Stimulated activated effector memory CD8-positive, alpha-beta T cell treated with anti-CD3 and anti-CD28 coated beads, Interleukin-12 subunit alpha, Interleukin-12 subunit beta, amount 100 ng/mL, for 72 hours (primary cell): ENCODE measurements around the gene PHF23.

Source experiments
- ATAC-seq: fragments of 150-1000 bp; cut with Tn5 transposase; 2 replicates; pipeline ENCODE4 v1.10.0; 2021
- DNase-seq, 2 donors: peaks; one replicate each; pipeline ENCODE4 v3.0.0; 2021 to 2022; ENCODE audit warnings: low spot score in 2 of 2
- H3K27ac Mint-ChIP-seq: one replicate; pipeline ENCODE4 v1.8.0; 2022; ENCODE audit warnings: mild to moderate bottlenecking, mixed read lengths
- H3K36me3 Mint-ChIP-seq: one replicate; pipeline ENCODE4 v1.8.0; 2022; ENCODE audit warnings: mild to moderate bottlenecking, mixed read lengths
- H3K4me1 Mint-ChIP-seq: one replicate; pipeline ENCODE4 v1.8.0; 2022; ENCODE audit warnings: mixed read lengths
- H3K4me3 Mint-ChIP-seq: one replicate; pipeline ENCODE4 v1.8.0; 2022; ENCODE audit warnings: mild to moderate bottlenecking, mixed read lengths
- H3K9me3 Mint-ChIP-seq: one replicate; pipeline ENCODE4 v1.8.0; 2022; ENCODE audit warnings: mixed read lengths

PHF23 gene

DNA sequence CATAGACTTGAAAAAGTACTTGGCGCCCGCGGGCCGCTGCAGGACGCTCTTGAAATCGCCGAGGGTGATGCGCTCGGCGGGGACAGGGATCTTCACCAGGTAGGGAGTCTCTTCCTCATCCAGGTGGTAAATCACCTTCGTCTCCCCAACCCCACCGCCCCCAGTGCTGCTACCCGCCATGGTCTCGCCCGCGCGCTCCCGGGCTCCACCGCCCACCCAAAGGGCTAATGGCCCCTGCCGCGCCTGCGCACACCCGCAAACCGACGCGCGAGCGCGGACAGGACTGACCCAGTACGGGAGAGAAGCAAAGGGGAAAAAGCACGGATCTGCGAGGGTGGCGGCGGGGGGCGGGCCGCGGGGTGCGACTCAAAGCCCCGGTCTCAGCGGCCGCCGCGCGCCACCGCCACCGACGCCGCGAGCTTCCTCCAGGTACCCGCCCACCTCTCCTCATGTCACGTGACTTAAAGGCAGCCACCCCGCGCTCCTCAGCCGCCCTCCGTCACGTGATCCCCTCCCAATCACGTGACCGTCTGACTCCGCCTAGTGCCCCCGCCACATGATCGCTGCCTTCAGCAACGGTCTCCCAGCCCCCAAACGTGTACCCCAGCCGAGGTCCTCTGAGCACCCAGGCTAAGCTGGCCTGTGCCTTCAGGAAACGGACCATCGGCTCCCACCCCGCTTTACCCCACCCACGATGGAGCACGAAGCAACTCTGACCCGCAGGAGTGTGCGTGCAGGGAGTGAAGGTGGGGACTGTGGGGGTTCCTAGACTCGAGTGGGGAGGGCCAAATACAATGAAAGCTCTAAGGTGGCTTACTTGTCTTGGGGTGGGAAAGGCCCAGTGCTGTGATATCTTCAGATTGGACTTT, 4.9 kb downstream of the PHF23 start, which contains the start of gene DVL2:
TSS of gene DVL2 (minus strand) at position 435 of the 869 bp plus-strand sequence. CDS start at position 180, 255 bp downstream.
- Mint-ChIP-seq H3K4me1 (peaks cover 68% of the 10 kb centered on the region), H3K36me3 (peaks cover 80% of the 10 kb centered on the region), H3K9me3 (no peaks in the 10 kb centered on the region), H3K27ac (peak within 1 kb of the TSS; percentile 95), H3K4me3 (peak within 1 kb of the TSS; percentile 99)
- peak; percentile 85 to 98 for DNase-seq
- peak; percentile 65 for ATAC-seq

DNA sequence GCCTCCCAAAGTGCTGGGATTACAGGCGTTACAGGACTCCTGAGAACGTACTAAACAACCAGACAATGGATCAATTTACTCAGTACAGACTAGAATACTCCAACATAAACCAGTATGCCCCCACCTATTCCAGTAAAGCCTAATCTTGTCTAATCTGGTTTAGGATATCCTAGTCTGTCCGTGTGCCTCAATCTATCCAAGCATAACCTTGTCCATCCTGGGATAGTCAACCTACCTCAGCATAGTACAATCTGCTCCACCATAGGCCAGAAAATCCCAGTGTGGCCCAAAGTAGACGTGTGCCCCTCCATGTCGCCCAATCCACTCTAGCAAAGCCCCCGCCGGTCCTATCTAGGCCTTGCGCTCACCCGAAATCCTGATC, 5.6 kb downstream of the PHF23 start:
- Mint-ChIP-seq H3K36me3 (peaks cover 80% of the 10 kb centered on the region), H3K4me1 (peaks cover 68% of the 10 kb centered on the region), H3K27ac (peak overlapping the region; percentile 95), H3K4me3 (peak overlapping the region; percentile 99), H3K9me3 (no peaks in the 10 kb centered on the region)
- DNase-seq (no peak), ATAC-seq (peak; percentile 4)

DNA sequence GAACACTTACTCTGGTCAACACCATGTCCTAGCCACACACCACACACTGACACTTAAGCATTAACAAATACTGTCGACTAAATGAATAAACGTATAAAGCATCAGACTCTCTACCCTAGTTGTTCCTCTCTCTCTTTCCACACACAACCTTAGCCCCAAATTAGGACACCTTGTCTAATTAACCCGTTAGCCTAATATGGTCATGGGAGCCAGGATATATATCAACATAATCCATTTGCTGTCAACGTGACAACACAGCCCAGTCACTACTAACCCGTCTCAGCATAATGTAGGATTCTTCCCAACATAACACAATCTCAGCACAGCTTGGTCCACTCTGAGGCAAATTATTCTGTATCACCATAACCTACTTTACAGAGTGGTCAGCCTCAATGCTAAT, 7.1 kb downstream of the PHF23 start:
- Mint-ChIP-seq H3K27ac (no peak overlapping the region), H3K4me3 (peak overlapping the region; percentile 99), H3K4me1 (peaks cover 72% of the 10 kb centered on the region), H3K9me3 (no peaks in the 10 kb centered on the region), H3K36me3 (peaks cover 85% of the 10 kb centered on the region)
- ATAC-seq (no peak), DNase-seq (no peak)

DNA sequence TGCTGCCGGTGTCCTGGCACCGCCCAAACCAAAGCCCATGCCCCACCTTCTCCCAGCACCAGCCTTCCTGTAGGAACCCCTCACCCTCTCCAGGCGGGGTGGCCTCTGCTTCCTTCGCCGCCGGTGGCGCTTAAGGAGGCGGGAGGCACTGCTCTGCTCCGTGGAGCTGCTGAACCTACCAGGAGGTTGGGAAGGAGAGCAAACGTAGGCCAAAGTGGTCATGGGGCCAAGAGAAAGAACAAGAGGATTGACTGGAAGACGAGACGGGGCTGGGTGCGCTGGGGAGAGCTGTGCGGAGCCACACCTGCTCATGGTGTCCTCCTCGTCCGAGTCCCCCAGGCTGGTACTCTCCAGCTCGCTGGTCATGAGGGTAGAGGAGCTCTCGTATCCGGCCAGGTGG, 9.8 kb downstream of the PHF23 start:
- Mint-ChIP-seq H3K4me1 (peaks cover 46% of the 10 kb centered on the region), H3K36me3 (peaks cover 83% of the 10 kb centered on the region), H3K4me3 (no peak overlapping the region), H3K9me3 (no peaks in the 10 kb centered on the region), H3K27ac (peak overlapping the region; percentile 48)
- ATAC-seq: no peak
- no peak for DNase-seq

DNA sequence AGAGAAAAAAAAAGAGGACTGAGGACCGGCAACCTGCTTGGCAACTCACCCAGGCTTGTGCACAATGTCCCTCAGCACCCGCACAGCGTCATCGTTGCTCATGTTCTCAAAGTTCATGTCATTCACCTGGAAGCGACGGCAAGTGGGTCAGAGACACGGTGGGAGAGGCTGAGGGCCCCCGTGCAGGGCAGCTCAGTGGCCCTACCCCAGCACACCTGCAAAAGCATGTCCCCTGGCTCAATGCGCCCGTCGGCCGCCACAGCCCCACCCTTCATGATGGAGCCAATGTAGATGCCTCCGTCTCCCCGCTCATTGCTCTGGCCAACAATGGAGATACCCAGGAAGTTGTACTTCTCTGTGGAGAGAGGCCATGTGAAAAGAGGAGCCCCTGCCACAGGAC, 10.3 kb downstream of the PHF23 start:
- H3K4me1 Mint-ChIP-seq: peaks cover 43% of the 10 kb centered on the region

DNA sequence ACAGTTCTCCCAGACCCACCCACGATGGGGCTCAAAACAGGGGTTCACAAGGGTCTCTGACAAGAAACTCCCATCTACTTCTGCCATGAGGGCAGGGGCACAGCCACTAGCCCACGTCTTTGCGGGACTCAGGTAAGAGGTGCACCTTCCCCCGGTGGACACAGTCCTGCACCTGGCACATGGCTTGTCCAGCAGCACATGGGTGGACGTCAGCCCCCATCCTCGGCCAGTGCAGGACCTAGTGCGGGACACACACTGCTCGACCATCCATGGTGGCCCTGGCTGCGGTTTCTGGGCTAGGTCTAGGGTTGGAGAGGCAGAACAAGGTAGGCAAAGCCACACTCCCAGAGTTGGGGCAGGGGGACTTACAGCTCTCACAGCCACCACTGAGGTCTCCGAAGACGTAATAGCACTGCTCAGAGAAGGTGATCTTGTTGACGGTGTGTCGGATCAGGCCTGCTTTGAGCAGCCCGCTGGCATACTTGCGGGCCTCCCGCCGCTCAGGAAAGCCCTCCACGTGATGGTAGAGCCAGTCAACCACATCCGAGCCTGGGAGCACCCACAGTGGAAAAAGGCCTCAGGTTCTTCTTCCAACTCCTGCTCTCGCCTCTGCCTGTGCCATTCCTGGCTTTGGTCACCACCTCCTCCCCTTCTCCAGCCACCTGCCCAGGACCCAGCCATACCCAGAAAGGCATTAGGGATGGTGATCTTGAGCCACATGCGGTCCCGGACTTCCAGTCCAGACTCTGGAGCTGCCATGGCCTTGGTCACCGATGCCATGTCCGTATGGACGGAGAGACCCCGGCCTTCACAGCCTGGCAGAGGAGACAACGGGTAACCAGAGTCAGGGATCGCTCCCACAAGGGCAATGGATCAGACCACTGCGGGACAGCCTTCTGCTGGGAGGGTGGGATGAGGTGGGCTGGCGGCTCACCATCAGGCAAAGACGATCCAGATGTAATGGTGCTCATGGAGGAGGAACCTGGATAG, 12.2 kb downstream of the PHF23 start:
- ATAC-seq: peak; percentile 17

More for the DNA sequence above, 10.3 kb downstream of the PHF23 start:
- H3K4me3 Mint-ChIP-seq: no peak overlapping the region
- peak overlapping the region; percentile 48 for H3K27ac Mint-ChIP-seq
- no peaks in the 10 kb centered on the region for H3K9me3 Mint-ChIP-seq
- ATAC-seq (no peak), DNase-seq (no peak)
- peaks cover 83% of the 10 kb centered on the region for H3K36me3 Mint-ChIP-seq

DNA sequence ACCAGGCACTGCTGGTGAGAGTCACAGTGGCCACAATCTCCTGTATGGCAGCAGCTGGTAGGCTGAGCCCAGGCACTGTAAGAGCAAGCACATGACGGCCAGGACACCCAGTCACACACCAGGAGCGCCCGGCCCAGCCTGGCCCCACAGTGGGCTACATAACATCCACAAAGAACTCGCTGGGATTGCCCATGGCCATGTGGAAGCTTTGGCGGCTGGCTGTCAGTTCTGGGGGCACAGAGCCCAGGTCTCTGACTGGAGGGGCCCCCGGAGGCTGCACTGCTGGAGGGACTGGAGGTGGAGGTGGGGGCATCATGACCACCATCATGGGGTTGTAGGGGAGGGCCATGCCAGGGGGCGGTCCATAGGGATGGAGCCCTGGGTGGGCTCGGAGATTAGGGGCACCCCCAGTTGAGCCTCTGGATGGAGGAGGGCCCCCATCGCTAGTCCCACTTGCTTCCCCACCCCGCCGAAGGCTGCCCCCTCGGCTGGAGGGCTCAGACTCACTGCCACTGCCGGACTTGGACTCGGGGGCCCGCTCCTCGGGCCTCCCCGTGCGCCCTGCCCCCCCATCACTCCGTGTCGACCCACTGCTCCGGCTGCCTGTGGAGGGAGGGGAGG, 13.4 kb downstream of the PHF23 start:
- no peak for ATAC-seq
- Mint-ChIP-seq H3K4me1 (peaks cover 36% of the 10 kb centered on the region), H3K36me3 (peaks cover 97% of the 10 kb centered on the region), H3K9me3 (no peaks in the 10 kb centered on the region), H3K4me3 (no peak overlapping the region), H3K27ac (no peak overlapping the region)
- no peak for DNase-seq

More for the DNA sequence above, 12.2 kb downstream of the PHF23 start:
- peak overlapping the region; percentile 40 for H3K27ac Mint-ChIP-seq
- H3K4me1 Mint-ChIP-seq: peaks cover 32% of the 10 kb centered on the region
- H3K9me3 Mint-ChIP-seq: no peaks in the 10 kb centered on the region
- no peak for DNase-seq
- no peak overlapping the region for H3K4me3 Mint-ChIP-seq
- H3K36me3 Mint-ChIP-seq: peaks cover 91% of the 10 kb centered on the region

DNA sequence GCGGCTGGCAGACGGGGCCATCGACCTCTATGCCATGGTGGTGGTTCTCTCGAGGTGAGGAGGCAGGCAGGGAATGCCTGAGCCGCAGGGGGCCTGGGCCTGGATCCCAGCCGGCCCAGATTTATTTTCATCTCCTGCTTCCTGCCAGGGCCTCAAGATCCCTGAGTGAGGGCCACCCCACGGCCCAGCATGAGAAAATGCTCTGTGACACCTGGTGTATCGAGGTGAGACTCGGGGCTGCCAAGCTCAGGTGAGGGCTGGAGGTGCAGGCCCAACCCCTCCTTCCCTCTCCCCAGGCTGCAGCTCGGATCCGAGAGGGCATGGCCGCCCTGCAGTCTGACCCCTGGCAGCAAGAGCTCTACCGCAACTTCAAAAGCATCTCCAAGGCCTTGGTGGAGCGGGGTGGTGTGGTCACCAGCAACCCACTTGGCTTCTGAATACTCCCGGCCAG, 14.6 kb downstream of the PHF23 start:
- Mint-ChIP-seq H3K36me3 (peaks cover 97% of the 10 kb centered on the region), H3K9me3 (no peaks in the 10 kb centered on the region), H3K27ac (no peak overlapping the region), H3K4me1 (peaks cover 37% of the 10 kb centered on the region), H3K4me3 (no peak overlapping the region)
- DNase-seq: no peak
- no peak for ATAC-seq

DNA sequence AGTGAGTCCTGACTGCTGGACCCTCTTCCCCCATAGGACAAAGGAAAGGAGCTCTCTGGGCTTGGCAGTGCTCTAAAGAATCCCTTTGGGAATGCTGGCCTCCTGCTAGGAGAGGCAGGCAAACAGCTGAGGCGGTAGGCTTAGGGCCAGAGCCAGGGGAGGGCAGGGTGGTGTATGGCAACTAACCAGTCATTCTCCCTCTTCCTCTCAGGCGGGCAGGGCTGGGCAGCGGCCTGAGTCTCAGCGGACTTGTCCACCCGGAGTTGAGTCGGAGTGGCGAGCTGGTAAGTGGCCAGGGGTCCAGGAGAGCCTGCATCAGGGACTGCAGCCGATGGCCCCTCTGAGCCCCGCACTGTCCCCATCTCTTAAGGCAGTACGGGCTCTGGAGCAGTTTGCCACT, 15.1 kb downstream of the PHF23 start:
- Mint-ChIP-seq H3K36me3 (peaks cover 96% of the 10 kb centered on the region), H3K4me1 (peaks cover 42% of the 10 kb centered on the region), H3K27ac (peak overlapping the region; percentile 83), H3K4me3 (no peak overlapping the region), H3K9me3 (no peaks in the 10 kb centered on the region)
- ATAC-seq: no peak
- no peak for DNase-seq

DNA sequence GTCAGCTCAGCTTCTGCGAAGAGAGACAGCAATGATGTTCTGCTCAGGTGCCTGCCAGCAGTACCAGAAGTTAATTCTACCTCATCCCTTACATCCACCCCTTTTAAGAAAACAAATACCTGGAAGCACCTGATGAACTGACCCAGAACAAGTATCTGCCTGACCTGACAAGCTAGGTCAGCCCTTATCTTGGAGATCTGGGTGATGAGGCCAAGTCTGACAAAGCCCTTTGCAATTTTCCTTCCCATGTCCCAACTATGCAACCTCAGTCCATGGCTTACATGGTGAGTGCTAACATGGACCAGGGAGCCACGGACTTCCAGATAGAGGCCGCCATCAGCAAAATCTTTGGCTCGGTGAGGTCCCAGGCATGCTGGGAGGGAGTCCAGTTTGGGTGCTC, 15.9 kb downstream of the PHF23 start:
- Mint-ChIP-seq H3K9me3 (no peaks in the 10 kb centered on the region), H3K4me3 (no peak overlapping the region), H3K27ac (peak overlapping the region; percentile 83), H3K4me1 (peaks cover 49% of the 10 kb centered on the region), H3K36me3 (peaks cover 89% of the 10 kb centered on the region)
- DNase-seq (no peak), ATAC-seq (no peak)

DNA sequence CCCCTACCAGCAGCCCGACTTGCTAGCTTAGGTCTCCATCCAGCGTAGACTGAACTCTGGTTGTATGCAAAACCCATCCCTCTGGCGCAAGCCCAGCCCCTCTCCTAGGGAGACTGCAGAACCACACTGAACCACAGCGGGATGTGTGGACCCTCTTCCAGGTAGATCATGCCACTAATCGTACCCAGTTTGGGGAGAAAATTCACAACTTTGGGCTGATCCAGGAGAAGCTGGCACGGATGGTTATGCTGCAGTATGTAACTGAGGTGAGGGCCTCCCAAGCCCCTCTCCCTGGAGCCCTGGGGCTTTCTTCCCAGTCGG, 16.3 kb downstream of the PHF23 start:
- ATAC-seq (no peak), DNase-seq (no peak)
- H3K9me3 Mint-ChIP-seq: no peaks in the 10 kb centered on the region
- peaks cover 85% of the 10 kb centered on the region for H3K36me3 Mint-ChIP-seq
- H3K27ac Mint-ChIP-seq: no peak overlapping the region
- H3K4me3 Mint-ChIP-seq: no peak overlapping the region
- H3K4me1 Mint-ChIP-seq: peaks cover 49% of the 10 kb centered on the region

DNA sequence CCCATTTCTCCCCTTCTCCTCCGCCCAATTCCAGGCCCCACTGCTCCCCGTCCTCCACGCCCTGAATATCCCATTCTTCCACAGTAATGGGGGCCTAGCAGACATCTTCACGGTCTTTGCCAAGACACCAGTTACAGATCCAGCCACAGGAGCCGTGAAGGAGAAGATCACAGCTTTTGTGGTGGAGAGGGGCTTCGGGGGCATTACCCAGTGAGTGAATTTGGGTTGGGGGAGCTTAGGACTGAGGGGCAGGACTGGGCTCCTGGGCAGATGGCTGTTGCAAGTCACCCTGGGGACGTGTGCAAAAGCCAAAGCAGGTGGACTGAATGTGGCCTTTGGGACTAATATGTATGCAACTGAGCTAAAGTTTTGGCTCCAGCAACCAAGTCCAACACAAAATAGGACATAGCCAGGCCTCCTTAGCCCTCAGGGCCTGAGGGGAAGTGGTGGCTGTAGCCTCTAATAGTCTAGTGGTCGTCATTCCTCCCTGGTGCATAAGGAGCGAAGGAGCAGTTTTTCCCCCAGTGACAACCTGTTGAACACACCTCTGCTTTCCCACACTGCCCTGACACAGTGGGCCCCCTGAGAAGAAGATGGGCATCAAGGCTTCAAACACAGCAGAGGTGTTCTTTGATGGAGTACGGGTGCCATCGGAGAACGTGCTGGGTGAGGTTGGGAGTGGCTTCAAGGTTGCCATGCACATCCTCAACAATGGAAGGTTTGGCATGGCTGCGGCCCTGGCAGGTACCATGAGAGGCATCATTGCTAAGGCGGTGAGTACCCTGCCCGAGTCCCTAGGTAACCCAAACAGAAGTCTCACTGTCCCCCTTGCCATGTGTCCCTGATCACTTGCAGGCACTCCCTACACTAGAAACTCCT, 16.9 kb downstream of the PHF23 start:
- Mint-ChIP-seq H3K36me3 (peaks cover 79% of the 10 kb centered on the region), H3K27ac (peak overlapping the region; percentile 98), H3K4me3 (no peak overlapping the region), H3K9me3 (no peaks in the 10 kb centered on the region), H3K4me1 (peaks cover 45% of the 10 kb centered on the region)
- DNase-seq (no peak), ATAC-seq (no peak)

DNA sequence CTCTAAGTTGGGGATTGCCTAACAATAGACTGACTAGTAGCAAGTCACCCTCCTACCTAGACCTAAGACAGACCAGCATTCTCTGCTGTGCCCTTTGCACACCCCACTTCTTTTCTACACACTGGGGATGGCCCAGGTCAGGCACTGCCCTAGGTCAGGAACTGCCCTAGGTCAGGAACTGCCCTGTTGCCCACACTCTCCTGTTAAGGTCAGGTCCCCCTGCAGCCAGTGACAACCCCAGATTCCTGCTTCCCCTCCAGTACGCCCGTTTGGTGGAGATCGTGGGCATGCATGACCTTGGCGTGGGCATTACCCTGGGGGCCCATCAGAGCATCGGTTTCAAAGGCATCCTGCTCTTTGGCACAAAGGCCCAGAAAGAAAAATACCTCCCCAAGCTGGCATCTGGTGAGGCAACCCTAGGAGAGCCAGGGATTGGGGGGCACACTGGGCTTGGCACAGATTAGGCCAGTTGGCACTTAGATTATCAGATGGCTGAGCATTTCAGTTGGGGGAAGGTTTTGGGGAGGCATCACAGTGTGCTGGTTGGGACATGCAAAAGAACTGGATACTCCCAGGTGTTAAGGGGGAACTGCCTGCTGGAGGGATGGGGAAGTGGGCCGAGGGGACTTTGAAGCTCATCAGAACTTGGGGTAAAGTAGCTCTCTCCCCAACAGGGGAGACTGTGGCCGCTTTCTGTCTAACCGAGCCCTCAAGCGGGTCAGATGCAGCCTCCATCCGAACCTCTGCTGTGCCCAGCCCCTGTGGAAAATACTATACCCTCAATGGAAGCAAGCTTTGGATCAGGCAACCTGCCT, 17.8 kb downstream of the PHF23 start:
- peaks cover 74% of the 10 kb centered on the region for H3K36me3 Mint-ChIP-seq
- no peak for ATAC-seq
- peaks cover 49% of the 10 kb centered on the region for H3K4me1 Mint-ChIP-seq
- no peak for DNase-seq
- no peaks in the 10 kb centered on the region for H3K9me3 Mint-ChIP-seq
- peak overlapping the region; percentile 95 for H3K4me3 Mint-ChIP-seq
- peak overlapping the region; percentile 98 for H3K27ac Mint-ChIP-seq
